ENCODE data around the gene ZDHHC5. TPM values are rescaled to one million over a fixed set of nuclear protein-coding genes. Genes with fewer than 3 reads are reported as not detected.
A peak's percentile ranks its signal among the peaks of the same experiment; 100 is the strongest.

Gene ZDHHC5
- total and polyA plus RNA-seq, 9 donors: 19.9 to 62.6 (median 39.9) TPM

DNA sequence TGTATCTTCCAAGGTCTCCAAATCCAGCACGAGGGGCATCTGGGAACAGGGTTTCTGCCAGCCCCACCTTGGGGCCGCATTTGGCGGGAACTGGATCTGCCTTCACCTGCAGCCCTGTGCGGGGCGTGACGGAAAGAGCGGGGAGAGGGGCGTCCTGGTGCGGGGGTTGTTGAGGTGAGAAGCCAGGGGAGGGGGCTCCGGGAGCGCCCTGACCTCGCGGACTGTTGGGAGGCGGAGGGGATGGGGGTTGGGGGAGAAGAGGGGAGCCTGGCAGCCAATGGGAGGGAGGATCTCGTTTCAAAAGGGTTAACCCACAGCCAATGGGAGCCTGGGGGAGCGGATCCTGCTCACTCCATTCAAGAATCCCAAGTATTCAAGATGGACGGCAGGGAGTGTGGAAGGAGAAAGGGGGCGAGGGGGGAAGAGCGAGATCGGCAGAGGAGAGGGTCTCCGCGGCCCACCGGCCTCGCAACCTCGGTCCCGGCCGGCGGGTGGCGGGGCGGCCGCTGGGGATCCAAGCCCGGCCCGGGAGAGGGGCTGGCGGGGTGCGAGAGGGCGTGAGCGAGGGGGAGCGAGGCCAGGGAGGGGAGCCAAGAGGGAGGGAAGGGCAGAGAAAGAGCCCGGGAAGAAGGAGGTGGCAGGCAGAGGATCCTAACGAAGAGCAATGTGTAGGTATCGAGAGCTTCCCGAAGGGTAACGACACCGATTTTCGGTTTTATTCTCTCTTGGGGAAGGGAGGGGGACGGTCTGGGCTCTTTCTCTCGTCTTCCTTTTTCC, 29.7 kb upstream of the ZDHHC5 start:
- no peaks in the 10 kb centered on the region for H3K9me3 ChIP-seq
- H3K36me3 ChIP-seq: no peaks in the 10 kb centered on the region
- H3K27me3 ChIP-seq: no peaks in the 10 kb centered on the region
- TF ChIP-seq, protein P1, sequence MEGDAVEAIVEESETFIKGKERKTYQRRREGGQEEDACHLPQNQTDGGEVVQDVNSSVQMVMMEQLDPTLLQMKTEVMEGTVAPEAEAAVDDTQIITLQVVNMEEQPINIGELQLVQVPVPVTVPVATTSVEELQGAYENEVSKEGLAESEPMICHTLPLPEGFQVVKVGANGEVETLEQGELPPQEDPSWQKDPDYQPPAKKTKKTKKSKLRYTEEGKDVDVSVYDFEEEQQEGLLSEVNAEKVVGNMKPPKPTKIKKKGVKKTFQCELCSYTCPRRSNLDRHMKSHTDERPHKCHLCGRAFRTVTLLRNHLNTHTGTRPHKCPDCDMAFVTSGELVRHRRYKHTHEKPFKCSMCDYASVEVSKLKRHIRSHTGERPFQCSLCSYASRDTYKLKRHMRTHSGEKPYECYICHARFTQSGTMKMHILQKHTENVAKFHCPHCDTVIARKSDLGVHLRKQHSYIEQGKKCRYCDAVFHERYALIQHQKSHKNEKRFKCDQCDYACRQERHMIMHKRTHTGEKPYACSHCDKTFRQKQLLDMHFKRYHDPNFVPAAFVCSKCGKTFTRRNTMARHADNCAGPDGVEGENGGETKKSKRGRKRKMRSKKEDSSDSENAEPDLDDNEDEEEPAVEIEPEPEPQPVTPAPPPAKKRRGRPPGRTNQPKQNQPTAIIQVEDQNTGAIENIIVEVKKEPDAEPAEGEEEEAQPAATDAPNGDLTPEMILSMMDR (IDR thresholded peaks at IDR 0.05): no peak
- peak; percentile 51 for TF ChIP-seq POLR2A (IDR thresholded peaks at IDR 0.05)
- peak overlapping the region; percentile 95 for H3K4me3 ChIP-seq
- DNase-seq: peak; percentile 79 to 85 (median 83)
- 0 to 1% (median 1%) methylated on average over 47 of the region's 47 CpGs for WGBS, 3 donors
- intact Hi-C loops (cut with DNase I): no loop called here
- peak overlapping the region; percentile 68 to 76 for H3K27ac ChIP-seq
- peaks cover 16% of the 10 kb centered on the region for H3K4me1 ChIP-seq (ENCODE audit: insufficient read depth)

DNA sequence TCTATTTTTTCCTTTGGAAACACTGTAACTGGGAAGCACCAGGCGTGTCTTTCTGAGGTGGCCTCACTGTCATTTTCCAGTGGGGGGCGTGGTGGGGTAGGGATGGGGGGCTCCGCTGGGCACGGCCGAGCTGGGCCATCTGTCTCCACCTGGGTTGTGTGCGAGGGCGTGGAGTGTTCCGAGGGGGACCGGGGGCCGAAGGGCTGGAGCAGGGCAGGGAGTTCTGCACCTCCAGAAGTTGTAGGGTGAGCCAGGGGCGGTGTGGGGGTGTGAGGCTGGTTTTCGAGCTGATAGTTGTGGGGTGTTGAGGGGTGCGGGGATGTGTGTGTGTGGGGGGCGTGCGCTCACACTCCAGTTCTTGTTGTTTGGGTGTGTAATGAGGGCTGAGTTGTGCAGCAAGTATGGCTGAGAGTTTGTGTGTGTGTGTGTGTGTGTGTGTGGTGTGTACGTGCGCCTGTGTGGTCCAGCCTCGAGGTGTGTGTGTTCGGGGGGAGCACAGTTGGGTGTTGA, 29.0 kb upstream of the ZDHHC5 start:
- DNase-seq: peak in 3 of 5 donors; percentile 40 to 49 (median 46)
- Histone ChIP-seq H3K27me3 (no peaks in the 10 kb centered on the region), H3K36me3 (no peaks in the 10 kb centered on the region), H3K27ac (peak overlapping the region in 1 of 2 donors; percentile 68), H3K9me3 (no peaks in the 10 kb centered on the region), H3K4me1 (ENCODE audit: insufficient read depth) (peaks cover 16% of the 10 kb centered on the region), H3K4me3 (peak overlapping the region; percentile 95)
- WGBS, 3 donors: 0 to 1% (median 1%) methylated on average over 19 of the region's 19 CpGs
- TF ChIP-seq POLR2A (IDR thresholded peaks at IDR 0.05): no peak
- no peak for TF ChIP-seq EP300 (IDR thresholded peaks at IDR 0.05)
- intact Hi-C loops (cut with DNase I): no loop called here

DNA sequence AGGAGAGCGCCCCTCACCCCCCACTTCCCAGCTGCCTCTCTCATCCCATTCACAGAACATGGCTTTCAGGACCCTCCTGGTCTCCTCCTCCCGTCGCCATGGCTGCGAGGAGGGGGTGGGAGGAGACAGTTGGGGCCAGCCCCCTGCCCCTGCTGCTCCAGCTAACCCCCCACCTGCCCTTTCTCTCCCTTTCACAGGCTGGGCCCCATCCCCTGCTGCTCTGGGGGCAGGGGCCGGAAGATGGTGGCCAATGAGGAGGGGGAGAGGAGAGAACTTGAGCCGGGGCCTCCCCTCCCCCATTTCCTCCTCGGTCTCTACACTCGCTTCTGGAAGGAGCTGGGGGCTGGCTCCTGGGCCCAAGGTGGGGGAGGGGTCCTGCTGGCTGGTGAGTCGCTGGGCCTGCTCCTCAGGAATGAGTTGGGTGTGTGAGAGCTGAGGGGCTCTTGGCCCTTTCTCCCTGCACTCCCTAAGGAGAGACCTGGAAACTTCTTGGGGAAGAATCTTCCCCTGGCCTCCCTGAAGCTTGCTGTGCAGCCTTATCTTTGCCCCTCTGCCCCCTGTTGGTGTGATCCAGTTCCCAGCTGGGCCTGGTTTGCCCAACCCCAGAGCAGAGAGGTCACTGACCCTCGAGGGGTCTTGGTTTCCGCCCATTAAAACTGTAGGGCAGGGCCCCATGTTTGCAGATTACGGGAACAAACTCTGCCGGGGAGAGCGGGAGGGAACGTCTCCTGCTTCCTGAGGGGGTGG, 28.4 kb upstream of the ZDHHC5 start:
- Histone ChIP-seq H3K27me3 (no peaks in the 10 kb centered on the region), H3K36me3 (no peaks in the 10 kb centered on the region), H3K9me3 (no peaks in the 10 kb centered on the region), H3K4me3 (peak overlapping the region; percentile 95), H3K27ac (peak overlapping the region in 1 of 2 donors; percentile 32), H3K4me1 (ENCODE audit: insufficient read depth) (peaks cover 16% of the 10 kb centered on the region)
- intact Hi-C loops (cut with DNase I): loop anchor here (2.0 to 10.0 kb wide), 5 partner anchors 71 to 315 kb away; partner anchors contain the start of genes UBE2L6 (in 3 of the 4) and TNKS1BP1 (in 1 of the 4)
- peak in 3 of 5 donors; percentile 45 to 69 (median 55) for DNase-seq
- WGBS, 3 donors: 1 to 5% (median 2%) methylated on average over 15 of the region's 15 CpGs
- peak; percentile 10 for TF ChIP-seq POLR2A (IDR thresholded peaks at IDR 0.05)
- TF ChIP-seq, protein P1 (IDR thresholded peaks at IDR 0.05): no peak

DNA sequence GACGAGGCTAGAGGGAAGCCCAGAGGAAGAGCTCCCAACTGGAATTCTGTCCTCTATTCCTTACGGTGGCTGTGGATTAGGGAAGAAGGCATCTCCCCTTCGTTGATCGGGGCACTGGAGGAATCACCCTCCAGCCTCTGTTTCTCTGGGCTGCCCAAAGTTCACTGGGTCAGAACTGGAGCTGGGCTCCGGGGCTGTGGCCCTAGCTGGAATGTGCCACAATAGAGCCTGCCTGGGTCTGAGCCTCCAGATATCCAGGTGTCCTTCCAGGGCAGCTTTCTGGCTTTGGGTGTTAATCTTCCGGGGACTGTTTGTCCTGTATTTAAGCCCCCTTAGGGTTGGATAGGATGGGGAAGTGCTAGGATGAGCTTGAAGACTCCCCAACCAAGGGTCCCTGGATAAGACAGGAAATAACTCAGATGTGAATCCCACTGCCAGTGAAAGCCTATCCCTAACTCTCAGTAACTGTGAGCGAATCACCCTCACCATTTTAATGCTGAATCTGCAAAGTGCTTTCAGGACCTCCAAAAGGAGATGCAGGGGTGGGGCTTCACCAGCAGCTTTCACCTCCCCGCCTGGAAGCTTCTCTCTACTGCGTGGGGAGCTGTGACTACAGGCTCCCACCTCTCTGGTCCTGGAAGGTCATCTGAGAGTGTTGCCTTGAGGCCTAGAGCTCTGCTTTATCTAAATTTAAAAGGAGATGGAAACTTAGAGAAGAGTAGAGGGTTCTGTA, 27.7 kb upstream of the ZDHHC5 start:
- H3K27ac ChIP-seq: no peak overlapping the region
- intact Hi-C loops (cut with DNase I): loop anchor here (2.0 to 10.0 kb wide), 5 partner anchors 71 to 315 kb away; partner anchors contain the start of genes UBE2L6 (in 3 of the 4) and TNKS1BP1 (in 1 of the 4)
- H3K9me3 ChIP-seq: no peaks in the 10 kb centered on the region
- no peak for DNase-seq
- WGBS, 3 donors: 27 to 32% (median 27%) methylated on average over 8 to 9 of the region's 9 CpGs
- H3K36me3 ChIP-seq: no peaks in the 10 kb centered on the region
- no peaks in the 10 kb centered on the region for H3K27me3 ChIP-seq
- peaks cover 18% of the 10 kb centered on the region for H3K4me1 ChIP-seq (ENCODE audit: insufficient read depth)
- peak overlapping the region; percentile 95 for H3K4me3 ChIP-seq
- TF ChIP-seq, protein P1 (IDR thresholded peaks at IDR 0.05): no peak
- TF ChIP-seq POLR2A (IDR thresholded peaks at IDR 0.05) (no peak), EP300 (IDR thresholded peaks at IDR 0.05) (no peak)
